K562 (cell line): ENCODE results near the gene ARHGEF9. TPM values are rescaled to one million over a fixed set of nuclear protein-coding genes. Genes with fewer than 3 reads are reported as not detected.
A peak's percentile ranks its signal among the peaks of the same experiment; 100 is the strongest.

Experiments
- ATAC-seq: fragments of 200-7000 bp; cut with Tn5 transposase; 3 replicates; pipeline ENCODE4 v1.9.1; 2020; ENCODE audit warnings: moderate library complexity
- BruUV-seq: library from RNA; stranded (reverse); fragments of 400-500 nt; replicated peaks from 2 replicates; lab custom pipeline; 2021; lab: Mats Ljungman, UMichigan
- CTCF ChIA-PET: fragments of 300-600 bp; formaldehyde crosslinking; extraction: SDS; loops from one replicate; lab custom pipeline; 2021; ENCODE audit warnings: low intra/inter-chr PET ratio; lab: Yijun Ruan, JAX
- POLR2A ChIA-PET: fragments of 300-600, 350-650 bp; sonication (Branson Sonifier 250); formaldehyde crosslinking; extraction: SDS; loops from one replicate; lab custom pipeline; 2021; ENCODE audit warnings: antibody characterized with exemption, inconsistent platforms; lab: Yijun Ruan, JAX
- DNase-seq, 4 experiments: peaks; one replicate each; pipeline versions ENCODE4 v3.0.0 to v3.0.0-alpha.2; 2011 to 2018; ENCODE audit warnings: low spot score in 3 of 4, mixed read lengths in 3 of 4; ENCODE audit errors: extremely low read depth in 1 of 4
- FAIRE-seq: peaks from 2 replicates; lab custom pipeline; 2011; peaks lifted over from hg19 to GRCh38; lab: Jason Lieb, UNC
- H2AFZ ChIP-seq: 2 replicates; pipeline ENCODE4 v1.6.0; 2011; ENCODE audit warnings: low read depth, low read length, control low read depth, inconsistent platforms
- H3K27ac ChIP-seq: fragments of 200-600 bp; 3 replicates; pipeline ENCODE4 v1.8.0; 2011; ENCODE audit warnings: low read depth, mild to moderate bottlenecking, control low read depth, inconsistent platforms, low read length, moderate library complexity, mixed read lengths; ENCODE audit errors: extremely low read depth
- H3K27me3 ChIP-seq, 2 experiments: fragments of 300-600 bp in 1 of 2; 2 replicates in 1 of 2; 3 replicates in 1 of 2; pipeline versions ENCODE4 v1.6.0 to v1.8.0; 2011; ENCODE audit warnings: inconsistent platforms in 2 of 2, low read length in 2 of 2, mild to moderate bottlenecking in 1 of 2, mixed read lengths in 1 of 2, moderate library complexity in 1 of 2; ENCODE audit not compliant: control insufficient read depth in 2 of 2, insufficient read depth in 2 of 2
- H3K36me3 ChIP-seq: fragments of 300-600 bp; 3 replicates; pipeline ENCODE4 v1.8.0; 2011; ENCODE audit warnings: mild to moderate bottlenecking, low read length, inconsistent platforms; ENCODE audit not compliant: control insufficient read depth, insufficient read depth
- H3K4me1 ChIP-seq, 2 experiments: fragments of 200-600 bp in 1 of 2; replicated peaks in 1 of 2; 2 replicates in 1 of 2; 3 replicates in 1 of 2; pipeline versions ENCODE4 v1.5.1 to v1.8.0; 2011; ENCODE audit warnings: inconsistent platforms in 2 of 2, low read length in 2 of 2, mild to moderate bottlenecking in 1 of 2, mixed read lengths in 1 of 2, moderate library complexity in 1 of 2; ENCODE audit not compliant: control insufficient read depth in 2 of 2, insufficient read depth in 2 of 2
- H3K4me2 ChIP-seq: 2 replicates; pipeline ENCODE4 v1.6.1; 2011; ENCODE audit warnings: low read length, control low read depth, inconsistent platforms, mixed read lengths; ENCODE audit not compliant: insufficient read depth
- H3K4me3 ChIP-seq: fragments of 200-600 bp; sonication (generic), shearing (Covaris generic); 2 replicates; pipeline ENCODE4 v1.5.1; 2016; ENCODE audit warnings: control low read depth, inconsistent platforms
- H3K79me2 ChIP-seq: fragments of 200-600 bp; 3 replicates; pipeline ENCODE4 v1.8.0; 2011; ENCODE audit warnings: low read length, inconsistent platforms; ENCODE audit not compliant: control insufficient read depth, insufficient read depth
- H3K9ac ChIP-seq, 2 experiments: 2 replicates each; pipeline versions ENCODE4 v1.6.0 to v1.6.1; 2011; ENCODE audit warnings: low read depth in 2 of 2, low read length in 2 of 2, control low read depth in 1 of 2, inconsistent platforms in 1 of 2, mild to moderate bottlenecking in 1 of 2, mixed read lengths in 1 of 2; ENCODE audit not compliant: insufficient read depth in 1 of 2
- H3K9me1 ChIP-seq: one replicate; pipeline ENCODE4 v1.6.0; 2011; ENCODE audit warnings: inconsistent platforms, mild to moderate bottlenecking, low read length, moderate library complexity; ENCODE audit not compliant: control insufficient read depth, insufficient read depth
- H3K9me3 ChIP-seq: replicated peaks from 2 replicates; pipeline ENCODE4 v1.5.1; 2011; ENCODE audit warnings: low read depth, low read length, inconsistent platforms; ENCODE audit not compliant: control insufficient read depth, insufficient read depth
- H4K20me1 ChIP-seq: replicated peaks from 2 replicates; pipeline ENCODE4 v1.6.1; 2011; ENCODE audit warnings: low read length, inconsistent platforms, mixed read lengths; ENCODE audit not compliant: control insufficient read depth, insufficient read depth
- BRF1 ChIP-seq: IDR thresholded peaks from 3 replicates; pipeline ENCODE4 v1.6.1; 2011; ENCODE audit warnings: borderline replicate concordance, mild to moderate bottlenecking; ENCODE audit not compliant: insufficient read length; ENCODE audit errors: extremely low read depth
- C11orf30 ChIP-seq: fragments of 450-650 bp; IDR thresholded peaks from 2 replicates; pipeline ENCODE4 v1.6.1; 2016; ENCODE audit warnings: low read depth, mild to moderate bottlenecking
- MAFF ChIP-seq: IDR thresholded peaks from 2 replicates; pipeline ENCODE4 v1.6.1; 2012; ENCODE audit warnings: low read length, improper control_type of control experiment
- MAFG ChIP-seq: fragments of 450-650 bp; conservative IDR thresholded peaks from 2 replicates; pipeline ENCODE4 v1.6.1; 2016; ENCODE audit warnings: missing genetic modification characterization, missing compliant biosample characterization
- MAFK ChIP-seq: IDR thresholded peaks from 2 replicates; pipeline ENCODE4 v1.6.1; 2011; ENCODE audit warnings: low read length, improper control_type of control experiment
- MEF2A ChIP-seq: IDR thresholded peaks from 2 replicates; pipeline ENCODE4 v1.6.1; 2011; ENCODE audit warnings: low read depth, mild to moderate bottlenecking, low read length, moderate library complexity; ENCODE audit not compliant: control insufficient read depth
- PTRF ChIP-seq: fragments of 450-650 bp; IDR thresholded peaks from 2 replicates; pipeline ENCODE4 v1.6.1; 2016; ENCODE audit warnings: mild to moderate bottlenecking, missing genetic modification characterization, missing compliant biosample characterization
- ZNF316 ChIP-seq: fragments of 450-650 bp; IDR thresholded peaks from 2 replicates; pipeline ENCODE4 v1.6.1; 2016
- ZNF407 ChIP-seq: fragments of 450-650 bp; IDR thresholded peaks from 2 replicates; pipeline ENCODE4 v1.6.1; 2016; ENCODE audit warnings: low read depth
- ZNF444 ChIP-seq: fragments of 250-450 bp; sonication (Bioruptor Pico); IDR thresholded peaks from 2 replicates; pipeline ENCODE4 v1.4.0; 2020; ENCODE audit warnings: mild to moderate bottlenecking, moderate library complexity
- WGBS: fragments of 100-300 bp; shearing (Covaris generic); methylation state at CpG from one replicate; pipeline ENCODE4 v1.1.6; 2016; ENCODE audit warnings: low coverage, mixed read lengths; ENCODE audit not compliant: insufficient coverage; ENCODE audit errors: missing lambda C conversion rate; 5-methylcytosine and 5-hydroxymethylcytosine counted together
- in situ Hi-C: fragments of 300-500 bp; cut with MboI; formaldehyde crosslinking; loops from 4 replicates; pipeline ENCODE4 v1.15.0; 2018; ENCODE audit warnings: inconsistent platforms, mixed read lengths
- intact Hi-C: fragments of 100-400 bp; cut with micrococcal nuclease; formaldehyde crosslinking; loops from 2 replicates; pipeline ENCODE4 v1.14.2; 2022
- polyA plus RNA-seq, 8 experiments: library from polyadenylated mRNA; depleted of rRNA in 4 of 8; stranded (reverse) in 5 of 8; unstranded in 3 of 8; fragments of >200 nt; fragmentation: Nextera tagmentation in 2 of 8; fragmentation: Illumina TruSeq in 1 of 8; extraction: Ambion mirVana in 2 of 8; extraction: Trizol in 1 of 8; gene quantifications; 2 replicates each; pipeline versions ENCODE4 v1.2.1 to v1.2.3, GENCODE V29; 2011 to 2014; ENCODE audit warnings: inconsistent platforms in 1 of 8, missing spikeins in 1 of 8
- total RNA-seq, 7 experiments: library from RNA; depleted of rRNA in 6 of 7; stranded (reverse); fragments of >200 nt in 6 of 7; fragmentation: Illumina TruSeq in 2 of 7; extraction: Trizol in 2 of 7; gene quantifications; 2 replicates each; pipeline versions ENCODE4 v1.2.1 to v1.2.3, GENCODE V29; 2011 to 2021; ENCODE audit warnings: low replicate concordance in 1 of 7

Gene ARHGEF9
- total and polyA plus RNA-seq, 9 of the 15 experiments (the other 6 are each of a cell fraction or from before 2014, with no cell fraction given), result 0.09 to 0.24 (median 0.15) TPM; not detected in 2

GRCh38 chrX:63680423-63680822, 104.6 kb downstream of the ARHGEF9 start:
- Histone ChIP-seq H3K4me2 (no peak overlapping the region), H3K4me1 (no peaks in the 10 kb centered on the region), H3K27me3 (no peaks in the 10 kb centered on the region), H4K20me1 (no peaks in the 10 kb centered on the region), H3K9me3 (no peaks in the 10 kb centered on the region), H3K9ac (no peak overlapping the region), H3K36me3 (no peaks in the 10 kb centered on the region), H3K79me2 (no peaks in the 10 kb centered on the region), H3K27ac (no peak overlapping the region), H3K4me3 (no peak overlapping the region), H3K9me1 (no peaks in the 10 kb centered on the region), H2AFZ (no peak overlapping the region)
- DNase-seq, result no peak
- ChIA-PET POLR2A (no interaction called here), CTCF (no interaction called here)
- WGBS, result 10% methylated on average over 3 of the region's 3 CpGs
- no TSS peak for BruUV-seq
- no peak for ATAC-seq
- no peak for TF ChIP-seq PTRF
- TF ChIP-seq, all 486 proteins: peak for 0
- FAIRE-seq, result no peak
- intact Hi-C loops (no loop called here), in situ Hi-C loops (no loop called here)

- no peaks in the 10 kb centered on the region for H3K9me3 ChIP-seq
- DNase-seq (no peak), ATAC-seq (no peak), FAIRE-seq (no peak)
- WGBS, result 0% methylated on average over 3 of the region's 3 CpGs
- in situ Hi-C loops, result no loop called here
- CTCF ChIA-PET, result no interaction called here
- no peaks in the 10 kb centered on the region for H3K4me1 ChIP-seq
- POLR2A ChIA-PET, result no interaction called here
- H3K27me3 ChIP-seq, result no peaks in the 10 kb centered on the region
- no peak overlapping the region for H3K4me3 ChIP-seq
- no peak overlapping the region for H3K9ac ChIP-seq
- BruUV-seq, result no TSS peak
- H3K36me3 ChIP-seq, result no peaks in the 10 kb centered on the region
- H3K9me1 ChIP-seq, result no peaks in the 10 kb centered on the region
- intact Hi-C loops, result no loop called here
- H2AFZ ChIP-seq, result no peak overlapping the region
- H3K79me2 ChIP-seq, result no peaks in the 10 kb centered on the region
- H3K4me2 ChIP-seq, result no peak overlapping the region
- H3K27ac ChIP-seq, result no peak overlapping the region
- no peaks in the 10 kb centered on the region for H4K20me1 ChIP-seq
- peak; percentile 63 for TF ChIP-seq MAFF
- TF ChIP-seq ZNF407, result no peak
- TF ChIP-seq C11orf30, result peak; percentile 67
- TF ChIP-seq BRF1, result no peak
- TF ChIP-seq ZNF316, result peak; percentile 83
- no peak for TF ChIP-seq MEF2A
- TF ChIP-seq MAFG (tag), result 0 out of 2 replicates have a peak, but pooled peaks have one; percentile 48
- no peak for TF ChIP-seq ZNF444 (CRISPR knock-in tag)
- peak; percentile 64; the same call in 1 of the 2 replicates for TF ChIP-seq MAFK
Measured at GRCh38 chrX:63679432-63679831, 105.6 kb downstream of the ARHGEF9 start.
